Measurements from ENCODE around the gene RPL36A. TPM values are rescaled to one million over a fixed set of nuclear protein-coding genes. Genes with fewer than 3 reads are reported as not detected.

RPL36A gene
- total and polyA plus RNA-seq, 3 donors from 2014 or later = 177 to 619 (median 507) TPM

DNA sequence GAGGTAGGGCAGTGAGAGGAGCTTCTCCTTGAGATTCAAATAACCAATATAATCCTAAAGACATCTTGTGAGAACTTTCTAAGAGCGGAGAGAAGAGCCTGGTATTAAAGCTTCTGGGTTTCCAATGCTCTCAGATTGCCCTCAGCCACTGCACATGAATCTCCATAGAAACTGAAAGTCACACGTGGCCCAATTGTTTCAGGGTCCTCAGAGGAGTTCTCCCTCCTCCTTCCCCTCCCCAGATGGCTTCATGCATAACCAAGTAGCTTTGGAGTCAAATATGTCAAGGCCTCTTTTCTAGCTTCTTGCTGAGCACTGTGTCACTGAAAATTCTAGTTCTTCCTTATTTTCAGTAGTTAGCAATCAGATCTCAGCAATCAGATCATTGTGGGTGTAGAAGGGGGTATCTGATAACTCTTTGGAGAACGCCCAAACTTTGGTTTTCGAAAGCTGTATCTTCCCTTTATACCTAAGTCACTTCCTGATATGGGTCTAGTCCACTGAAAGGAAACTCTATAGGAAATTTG, 7.1 kb upstream of the RPL36A start:
- Histone ChIP-seq H3K9me3 (no peaks in the 10 kb centered on the region), H3K27ac (no peak overlapping the region), H3K4me1 (no peaks in the 10 kb centered on the region), H3K4me3 (no peak overlapping the region), H3K27me3 (no peaks in the 10 kb centered on the region), H3K36me3 (ENCODE audit: low read depth, missing control alignments) (no peaks in the 10 kb centered on the region)
- intact Hi-C loops (cut with DNase I; ENCODE audit: low total_unique reads) = no loop called here
- DNase-seq = no peak
- 66 to 77% methylated on average over 4 of the region's 4 CpGs for WGBS, 2 donors
- TF ChIP-seq, protein P1, sequence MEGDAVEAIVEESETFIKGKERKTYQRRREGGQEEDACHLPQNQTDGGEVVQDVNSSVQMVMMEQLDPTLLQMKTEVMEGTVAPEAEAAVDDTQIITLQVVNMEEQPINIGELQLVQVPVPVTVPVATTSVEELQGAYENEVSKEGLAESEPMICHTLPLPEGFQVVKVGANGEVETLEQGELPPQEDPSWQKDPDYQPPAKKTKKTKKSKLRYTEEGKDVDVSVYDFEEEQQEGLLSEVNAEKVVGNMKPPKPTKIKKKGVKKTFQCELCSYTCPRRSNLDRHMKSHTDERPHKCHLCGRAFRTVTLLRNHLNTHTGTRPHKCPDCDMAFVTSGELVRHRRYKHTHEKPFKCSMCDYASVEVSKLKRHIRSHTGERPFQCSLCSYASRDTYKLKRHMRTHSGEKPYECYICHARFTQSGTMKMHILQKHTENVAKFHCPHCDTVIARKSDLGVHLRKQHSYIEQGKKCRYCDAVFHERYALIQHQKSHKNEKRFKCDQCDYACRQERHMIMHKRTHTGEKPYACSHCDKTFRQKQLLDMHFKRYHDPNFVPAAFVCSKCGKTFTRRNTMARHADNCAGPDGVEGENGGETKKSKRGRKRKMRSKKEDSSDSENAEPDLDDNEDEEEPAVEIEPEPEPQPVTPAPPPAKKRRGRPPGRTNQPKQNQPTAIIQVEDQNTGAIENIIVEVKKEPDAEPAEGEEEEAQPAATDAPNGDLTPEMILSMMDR (IDR thresholded peaks at IDR 0.05) = no peak
- TF ChIP-seq POLR2A (IDR thresholded peaks at IDR 0.05) = no peak

- H3K27me3 ChIP-seq = no peaks in the 10 kb centered on the region
- no peak for DNase-seq
- no peak overlapping the region for H3K4me3 ChIP-seq
- no peaks in the 10 kb centered on the region for H3K9me3 ChIP-seq
- TF ChIP-seq, protein P1 (IDR thresholded peaks at IDR 0.05) = no peak
- no peak overlapping the region for H3K27ac ChIP-seq
- 66 to 94% methylated on average over 5 to 7 of the region's 7 CpGs for WGBS, 2 donors
- intact Hi-C loops (cut with DNase I; ENCODE audit: low total_unique reads) = no loop called here
- no peaks in the 10 kb centered on the region for H3K36me3 ChIP-seq (ENCODE audit: low read depth, missing control alignments)
- no peaks in the 10 kb centered on the region for H3K4me1 ChIP-seq
Observed at GRCh38 chrX:101385026-101385684, 5.7 kb upstream of the RPL36A start.

DNA sequence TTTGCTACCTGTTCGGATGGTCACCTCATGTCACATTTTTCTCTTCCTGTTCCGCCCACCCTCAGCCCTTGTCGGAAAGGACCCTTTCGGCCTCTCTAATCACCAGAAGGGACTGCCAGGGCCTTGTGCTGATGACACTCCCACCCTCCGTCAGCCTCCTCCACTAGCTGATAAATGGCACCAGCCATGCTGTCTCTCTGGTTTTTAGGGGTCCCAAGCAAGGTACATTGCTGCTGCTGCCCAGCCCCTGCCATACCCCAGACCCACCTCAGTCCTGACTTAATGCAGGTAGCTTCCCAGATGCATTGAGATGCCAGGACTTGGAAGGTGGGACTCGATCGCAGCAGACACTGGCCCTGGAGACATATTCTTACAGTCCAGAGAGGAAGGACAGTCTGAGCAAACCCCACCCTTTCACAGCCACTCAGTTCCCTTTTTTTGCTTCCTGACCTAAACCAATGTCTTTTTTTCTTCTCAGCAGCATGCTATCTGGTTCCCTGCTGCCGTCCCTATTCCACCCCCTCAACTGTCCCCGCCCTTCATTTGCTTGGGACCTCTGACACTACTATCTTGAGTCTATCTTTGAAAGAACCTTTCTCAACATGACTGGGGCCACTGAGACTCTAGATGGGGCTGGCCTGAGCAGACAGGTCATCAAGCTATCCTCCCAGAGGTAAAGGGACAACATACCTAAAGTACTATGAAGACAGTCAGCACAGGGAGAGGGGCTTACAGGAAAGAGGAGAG, 4.8 kb upstream of the RPL36A start, which contains the start of gene BTK:
Gene BTK, minus strand, starts transcription at position 397 of the 747 bp plus-strand sequence. CDS start 10,907 bp downstream, outside the sequence.
- WGBS, 2 donors = 73 to 76% methylated on average over 9 of the region's 9 CpGs
- no peak for TF ChIP-seq POLR2A (IDR thresholded peaks at IDR 0.05)
- TF ChIP-seq, protein P1 (IDR thresholded peaks at IDR 0.05) = no peak
- intact Hi-C loops (cut with DNase I; ENCODE audit: low total_unique reads) = no loop called here
- Histone ChIP-seq H3K27me3 (no peaks in the 10 kb centered on the region), H3K36me3 (ENCODE audit: low read depth, missing control alignments) (no peaks in the 10 kb centered on the region), H3K27ac (no peak within 1 kb of the TSS), H3K4me1 (no peaks in the 10 kb centered on the region), H3K9me3 (no peaks in the 10 kb centered on the region), H3K4me3 (no peak within 1 kb of the TSS)
- DNase-seq = no peak

GRCh38 chrX:101386542-101386885, 4.3 kb upstream of the RPL36A start:
- TF ChIP-seq, protein P1 (IDR thresholded peaks at IDR 0.05) = no peak
- no peak for TF ChIP-seq POLR2A (IDR thresholded peaks at IDR 0.05)
- Histone ChIP-seq H3K4me1 (no peaks in the 10 kb centered on the region), H3K4me3 (no peak overlapping the region), H3K9me3 (no peaks in the 10 kb centered on the region), H3K36me3 (ENCODE audit: low read depth, missing control alignments) (no peaks in the 10 kb centered on the region), H3K27ac (no peak overlapping the region), H3K27me3 (no peaks in the 10 kb centered on the region)
- WGBS, 2 donors = 79 to 82% methylated on average over 5 to 6 of the region's 6 CpGs
- intact Hi-C loops (cut with DNase I; ENCODE audit: low total_unique reads) = no loop called here
- DNase-seq = no peak

Data from testis (tissue), 3 donors.